Activated T-helper 17 cell treated with anti-CD3 and anti-CD28 coated beads, Interleukin-2, amount 50 U/mL, for 72 hours (primary cell): ENCODE measurements around the gene ZBTB25. TPM values are rescaled to one million over a fixed set of nuclear protein-coding genes. Genes with fewer than 3 reads are reported as not detected.

Experiments used
- total RNA-seq, 2 donors: library from RNA; stranded (reverse); gene quantifications; one replicate each; pipeline ENCODE4 v1.2.3, GENCODE V29; 2022

The ZBTB25 gene
- total RNA-seq, 2 donors from 2014 or later = 29.7 to 88.5 TPM

Other genes with a start within 250 kb of the ZBTB25 start
- gene ESR2, start 209.5 kb downstream of the ZBTB25 start, total RNA-seq = 1 to 10 TPM in 1 of 2 donors, under 1 TPM in 1; 0.56 to 6.1 TPM
- 100 to 1,000 TPM; 142 to 282 TPM for gene MTHFD1, start 115.5 kb downstream of the ZBTB25 start, total RNA-seq
- 1 to 10 TPM in 1 of 2 donors, under 1 TPM in 1; 0.82 to 1.0 TPM for gene AKAP5, start 38.3 kb downstream of the ZBTB25 start, total RNA-seq
- 100 to 1,000 TPM in 1 of 2 donors, 10 to 100 TPM in 1; 75.6 to 154 TPM for gene ZBTB1, start 932 bp upstream of the ZBTB25 start, total RNA-seq
- gene HSPA2, start 36.9 kb upstream of the ZBTB25 start, total RNA-seq = 1 to 10 TPM; 6.5 to 7.4 TPM
- gene PPP1R36, start 46.1 kb upstream of the ZBTB25 start, total RNA-seq = not detected
- gene PLEKHG3, start 200.6 kb upstream of the ZBTB25 start, total RNA-seq = 10 to 100 TPM; 17.2 to 19.2 TPM